Mucosa of gallbladder (tissue), 1 donor: ENCODE results near the gene GLB1L2. TPM values are rescaled to one million over a fixed set of nuclear protein-coding genes. Genes with fewer than 3 reads are reported as not detected.
A peak's percentile ranks its signal among the peaks of the same experiment; 100 is the strongest.

ENCODE experiments used
- DNase-seq: peaks from one replicate; pipeline ENCODE4 v3.0.0-alpha.2; 2020; ENCODE audit warnings: low spot score
- total RNA-seq: library from RNA; stranded (reverse); gene quantifications from one replicate; pipeline ENCODE4 v1.2.1, GENCODE V29; 2021
- donor health status: DM: no; HTN: no; CAD: no.

GLB1L2 gene
- total RNA-seq, 1 donor from 2014 or later: 8.8 TPM

- no peak for DNase-seq
Measured at GRCh38 chr11:134404575-134405341, 73.0 kb downstream of the GLB1L2 start.

GRCh38 chr11:134405436-134405835 is 73.6 kb downstream of the GLB1L2 start:
- no peak for DNase-seq

- DNase-seq: no peak
Measured at GRCh38 chr11:134405841-134406240, 74.1 kb downstream of the GLB1L2 start.

DNA sequence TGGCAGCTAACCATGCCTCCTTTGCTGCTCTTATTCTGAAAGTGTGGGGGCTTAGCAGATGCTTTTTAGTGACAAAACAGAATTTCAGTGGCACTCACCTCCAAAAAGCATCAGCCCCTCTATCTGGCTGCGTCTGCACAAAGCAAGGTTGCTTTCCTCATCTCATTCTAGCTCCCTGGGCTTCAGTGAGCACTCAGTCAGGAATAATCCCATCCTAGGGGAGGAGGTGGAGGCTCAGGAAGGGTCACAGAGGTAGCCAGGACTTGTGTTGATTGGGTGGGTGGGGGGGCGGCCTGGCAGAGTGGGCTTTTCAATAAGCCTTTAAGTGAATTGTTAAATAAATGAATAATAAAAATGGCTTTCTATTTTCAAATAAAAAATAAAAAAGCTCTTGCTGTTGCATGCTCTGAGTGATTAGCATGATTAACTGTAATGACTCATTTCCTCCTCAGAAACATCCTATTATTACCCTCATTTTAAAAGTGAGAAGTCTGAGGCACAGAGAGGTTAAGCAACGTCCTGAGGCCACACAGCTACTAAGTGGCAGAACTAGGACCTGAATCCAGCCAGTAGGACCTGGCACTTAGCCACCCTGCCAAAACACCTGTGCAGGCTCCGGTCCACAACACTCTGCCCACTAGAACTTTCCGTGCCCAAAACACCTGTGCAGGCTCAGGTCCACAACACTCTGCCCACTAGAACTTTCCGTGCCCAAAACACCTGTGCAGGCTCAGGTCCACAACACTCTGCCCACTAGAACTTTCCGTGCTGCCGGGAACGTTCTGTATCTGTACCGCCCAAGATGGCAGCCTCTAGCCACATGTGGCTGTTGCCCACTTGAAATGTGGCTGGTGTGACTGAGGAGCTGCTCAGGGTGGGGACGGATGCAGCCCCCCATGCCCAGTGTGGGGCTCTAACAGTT is 74.7 kb downstream of the GLB1L2 start:
- DNase-seq: no peak

- DNase-seq: no peak
Measured at GRCh38 chr11:134407321-134407828, 75.6 kb downstream of the GLB1L2 start.

DNA sequence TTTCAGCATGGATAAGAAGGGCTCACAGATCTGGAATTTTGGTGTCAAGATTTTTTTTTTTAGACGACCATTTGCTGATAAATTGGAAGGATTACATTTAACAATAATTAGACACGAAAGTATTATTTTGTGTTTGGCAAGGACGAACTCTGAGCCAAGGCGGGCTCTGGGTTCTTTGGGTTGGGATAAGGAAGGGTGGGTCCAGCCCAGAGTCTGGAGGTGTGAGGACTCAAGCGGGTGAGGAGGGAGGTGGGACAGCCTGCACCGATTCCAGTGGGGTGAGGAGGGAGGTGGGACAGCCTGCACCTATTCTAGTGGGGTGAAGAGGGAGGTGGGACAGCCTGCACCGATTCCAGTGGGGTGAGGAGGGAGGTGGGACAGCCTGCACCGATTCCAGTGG is 76.1 kb downstream of the GLB1L2 start:
- DNase-seq: no peak

GRCh38 chr11:134409552-134410429 is 78.0 kb downstream of the GLB1L2 start:
- DNase-seq: no peak

GRCh38 chr11:134410766-134411165 is 79.0 kb downstream of the GLB1L2 start:
- no peak for DNase-seq

GRCh38 chr11:134412203-134413042 is 80.6 kb downstream of the GLB1L2 start, which contains the start of gene B3GAT1:
B3GAT1 (minus strand) TSS chr11:134412242; CDS start chr11:134387659, 24,583 bp downstream.
- no peak for DNase-seq

GRCh38 chr11:134413043-134413825 is 81.4 kb downstream of the GLB1L2 start:
- no peak for DNase-seq

GRCh38 chr11:134413826-134414731 is 82.3 kb downstream of the GLB1L2 start:
- no peak for DNase-seq

DNA sequence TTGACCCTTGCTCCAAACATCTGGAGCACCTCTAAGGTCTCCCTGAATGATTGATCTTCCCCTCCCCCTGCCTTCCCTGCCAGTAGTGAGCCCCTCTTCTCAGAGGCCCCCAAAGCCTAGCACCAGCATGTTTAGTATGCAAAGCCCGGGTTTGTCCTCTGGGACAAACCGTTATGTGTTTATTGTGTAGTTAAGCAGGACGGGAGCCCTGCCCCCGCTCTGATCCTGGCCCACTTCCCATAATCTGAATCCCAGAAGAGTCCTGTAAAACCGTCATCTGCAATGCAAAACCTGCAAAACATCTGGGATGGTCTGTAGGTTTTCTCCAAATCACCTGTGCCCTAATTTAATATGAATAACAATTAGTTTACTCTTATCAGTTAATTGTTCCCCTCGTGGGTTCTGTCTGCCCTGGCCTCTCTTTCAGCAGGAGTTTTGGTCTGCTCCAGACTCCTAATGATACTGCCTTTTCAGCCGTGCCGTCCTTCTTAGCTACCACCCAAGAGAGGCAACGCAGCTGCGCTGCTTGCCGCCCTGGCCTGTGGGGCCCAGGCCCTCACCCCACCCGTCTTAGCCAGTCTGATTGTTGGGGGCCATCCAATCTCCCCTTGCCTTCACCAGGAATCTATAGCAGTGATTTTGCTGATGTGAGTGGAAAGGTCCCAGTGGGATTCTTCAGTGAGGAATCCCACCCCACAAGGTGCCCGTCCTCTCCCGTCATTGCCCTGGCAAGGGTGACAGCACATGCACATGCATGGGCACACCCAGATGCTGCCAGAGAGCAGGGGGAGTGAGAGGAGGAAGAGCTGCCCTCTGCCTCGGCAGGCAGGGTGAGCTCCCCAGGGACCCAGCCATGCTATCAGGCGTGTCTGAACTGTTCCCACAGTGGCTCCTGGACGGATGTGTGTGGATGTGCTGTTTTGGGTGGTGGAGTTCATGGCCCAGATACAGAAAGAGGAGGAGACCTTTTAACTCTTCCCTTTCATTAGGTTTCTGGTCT is 83.3 kb downstream of the GLB1L2 start:
- no peak for DNase-seq

- DNase-seq: no peak
Measured at GRCh38 chr11:134416726-134417125, 84.9 kb downstream of the GLB1L2 start.

GRCh38 chr11:134417871-134418840 is 86.4 kb downstream of the GLB1L2 start:
- peak; percentile 30 for DNase-seq

- DNase-seq: no peak
Measured at GRCh38 chr11:134423106-134423505, 91.3 kb downstream of the GLB1L2 start.

DNA sequence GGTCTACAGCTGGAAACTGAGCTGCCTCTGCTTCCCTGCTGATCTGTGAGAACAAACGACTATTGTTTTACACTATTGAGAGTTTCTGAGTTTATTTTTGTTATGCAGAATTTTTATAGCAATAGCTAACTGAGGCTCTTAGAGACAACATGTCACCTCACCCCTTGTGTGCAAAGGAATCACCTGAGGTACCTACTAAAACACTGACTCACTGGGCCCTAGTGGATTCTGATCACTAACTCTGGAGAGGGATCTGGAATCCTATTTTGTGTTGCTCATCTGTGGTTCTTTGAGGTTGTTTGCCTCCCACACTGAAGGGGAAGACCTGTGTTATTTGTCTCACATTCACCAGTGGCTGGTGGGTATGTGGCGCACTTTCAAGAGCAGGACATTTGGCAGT is 93.6 kb downstream of the GLB1L2 start:
- DNase-seq: no peak
